Amygdala (tissue), 56 donors: ENCODE data around the gene CXCL11.
"Not testable (repeated sequence)": the region's sequence is repeated elsewhere in the genome, so short reads cannot be mapped to it uniquely, and the experiment has no call there.

Source experiments
- DNase-seq, 56 donors: peaks; one replicate each; lab custom pipeline; 2025; lab: John Stamatoyannopoulos, UW

Gene CXCL11

GRCh38 chr4:76035799-76036380 lies at the start of gene CXCL11:
Gene CXCL11 (minus strand): TSS chr4:76036070. CDS start chr4:76035987, 83 bp downstream.
- no peak for DNase-seq

GRCh38 chr4:76084542-76084941 lies 48.7 kb upstream of the CXCL11 start:
- DNase-seq = no peak

DNA sequence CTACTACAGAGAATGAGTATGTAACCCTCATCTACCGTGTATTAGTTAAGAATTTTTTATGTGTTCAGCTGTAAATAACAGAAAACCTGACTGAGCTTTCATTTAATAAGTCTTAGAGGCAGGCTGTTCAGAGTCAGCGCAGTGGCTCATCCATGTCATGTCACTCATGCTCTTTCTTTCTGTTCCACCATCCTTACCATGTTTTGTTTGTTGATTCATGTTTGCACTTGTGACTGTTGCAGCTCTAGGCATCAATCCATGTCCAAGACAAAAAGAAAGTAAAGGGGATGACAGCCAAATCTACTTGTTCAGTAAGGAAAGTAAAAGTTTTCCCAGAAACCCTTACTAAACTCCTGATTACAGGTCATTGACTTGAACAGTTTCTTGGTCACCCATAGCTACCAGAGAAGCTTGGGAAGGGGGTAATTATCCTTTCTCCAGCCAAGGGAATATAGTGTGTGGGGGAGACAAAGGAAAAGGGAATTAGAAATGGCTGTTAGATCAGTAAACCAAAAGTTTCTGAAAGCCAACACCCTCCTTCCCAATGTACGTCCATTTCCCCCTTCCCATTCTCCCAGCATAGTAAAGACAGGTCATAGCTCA lies 47.6 kb upstream of the CXCL11 start:
- DNase-seq = no peak

DNA sequence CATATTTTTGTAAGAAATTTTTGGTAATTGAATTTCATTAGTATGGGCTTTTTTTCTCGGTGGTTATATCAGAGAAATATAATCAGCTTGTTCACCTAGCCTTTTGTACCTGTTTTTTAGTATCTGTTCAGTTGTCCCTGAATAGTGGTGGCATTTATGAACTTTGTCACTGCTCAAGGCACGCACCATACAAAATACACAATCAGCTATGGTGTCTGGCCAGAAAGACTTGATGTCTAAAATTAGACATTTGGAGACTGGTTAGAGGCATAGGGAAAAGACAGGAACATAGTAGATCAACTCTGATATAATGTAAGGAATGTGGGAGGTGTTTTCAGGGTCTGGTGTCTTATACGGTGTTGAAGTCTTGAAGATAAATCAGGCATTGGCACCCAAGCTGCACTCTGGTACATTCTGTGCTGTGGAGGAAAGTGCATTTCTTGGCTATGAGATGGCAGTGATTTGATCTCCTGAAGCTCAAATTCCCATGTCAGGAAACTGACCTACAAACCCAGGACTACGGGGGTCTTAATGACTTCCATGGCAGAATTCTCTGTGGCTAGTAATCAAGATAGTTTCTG lies 42.3 kb upstream of the CXCL11 start:
- DNase-seq = no peak

DNA sequence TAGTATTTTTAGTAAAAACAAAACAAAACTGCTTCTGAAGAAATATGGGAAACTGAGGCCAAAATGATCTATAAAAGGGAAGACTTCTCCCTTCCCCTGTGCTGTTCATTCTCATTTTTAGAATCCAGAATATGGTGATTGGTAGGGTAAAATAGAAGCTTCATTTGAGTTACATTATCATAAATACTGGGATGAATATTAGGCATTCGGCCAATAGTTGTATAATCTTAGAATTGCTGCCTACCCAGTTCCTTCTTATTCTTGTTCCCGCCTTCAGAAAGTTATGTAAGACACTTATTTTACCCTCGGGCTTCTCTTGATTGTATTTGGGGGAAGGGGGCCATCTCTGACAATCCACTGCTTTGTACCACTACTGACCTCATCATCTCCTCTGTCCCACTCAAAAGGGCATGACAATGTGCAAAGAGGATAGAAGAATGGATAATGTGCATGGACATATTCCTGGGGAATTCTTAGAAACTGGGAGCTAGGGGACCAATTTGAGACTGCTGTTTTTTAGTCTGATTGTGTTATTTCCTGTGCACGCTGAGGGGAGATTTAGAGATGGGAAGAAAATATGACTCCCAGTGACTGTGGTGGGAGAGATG lies 39.2 kb upstream of the CXCL11 start:
- DNase-seq = peak in 3 of 56 donors; percentile 3 to 8 (median 5)

- peak in 16 of 56 donors; percentile 0 to 54 (median 8) for DNase-seq
These were observed 38.6 kb upstream of the CXCL11 start, which contains the start of gene ART3 for GRCh38 chr4:76074468-76074867. Gene ART3 (plus strand): TSS chr4:76074709. CDS start chr4:76075890, 1,181 bp downstream.

DNA sequence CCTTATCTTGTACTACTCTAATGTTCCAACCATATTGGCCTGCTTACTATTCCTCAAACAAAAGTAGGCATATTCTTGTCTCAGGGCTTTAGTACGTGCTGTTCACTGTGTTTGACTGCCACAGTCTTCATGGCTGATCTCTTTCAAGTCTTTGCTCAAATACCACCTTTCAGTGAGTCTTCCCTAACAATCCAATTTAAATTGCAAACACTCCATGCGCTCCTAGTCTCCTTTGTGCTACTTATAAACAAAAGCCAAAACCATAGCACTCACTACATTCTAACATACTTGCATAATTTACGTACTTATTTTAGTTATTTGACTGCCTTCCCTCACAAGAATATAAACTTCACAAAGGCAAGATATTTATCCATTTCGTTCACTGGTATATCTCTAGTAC lies 36.9 kb upstream of the CXCL11 start:
- no peak for DNase-seq

DNA sequence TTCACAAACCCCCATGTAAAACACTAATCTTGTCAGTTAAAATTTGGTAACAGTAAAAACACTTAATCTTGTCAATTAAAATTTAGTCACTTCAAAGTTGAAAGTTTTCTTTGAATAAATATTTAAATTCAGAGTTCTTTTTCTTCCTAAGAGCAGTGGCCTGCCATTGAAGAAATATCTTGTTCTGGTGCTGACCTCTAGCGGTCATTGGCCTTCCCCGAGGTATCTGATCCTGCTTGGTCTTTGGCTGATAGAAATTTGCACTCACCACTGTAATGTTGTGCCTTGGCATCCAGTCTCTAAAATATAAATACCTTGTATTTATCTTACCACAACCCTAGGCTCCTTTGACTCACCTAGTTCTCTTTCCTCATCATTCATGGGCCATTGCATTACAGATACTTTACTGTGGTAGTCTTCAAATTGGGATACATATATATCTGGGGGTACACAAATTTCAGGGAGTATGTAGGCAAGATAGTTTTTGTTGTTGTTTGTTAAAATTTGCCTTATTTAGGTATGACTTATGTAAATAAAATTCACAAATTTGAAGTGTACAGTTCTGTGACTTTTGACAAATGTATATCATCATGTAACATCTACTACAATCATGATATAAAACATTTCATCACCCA lies 31.9 kb upstream of the CXCL11 start:
- DNase-seq = peak in 43 of 56 donors; percentile 1 to 83 (median 35)

GRCh38 chr4:76066546-76066945 lies 30.7 kb upstream of the CXCL11 start:
- DNase-seq = no peak

DNA sequence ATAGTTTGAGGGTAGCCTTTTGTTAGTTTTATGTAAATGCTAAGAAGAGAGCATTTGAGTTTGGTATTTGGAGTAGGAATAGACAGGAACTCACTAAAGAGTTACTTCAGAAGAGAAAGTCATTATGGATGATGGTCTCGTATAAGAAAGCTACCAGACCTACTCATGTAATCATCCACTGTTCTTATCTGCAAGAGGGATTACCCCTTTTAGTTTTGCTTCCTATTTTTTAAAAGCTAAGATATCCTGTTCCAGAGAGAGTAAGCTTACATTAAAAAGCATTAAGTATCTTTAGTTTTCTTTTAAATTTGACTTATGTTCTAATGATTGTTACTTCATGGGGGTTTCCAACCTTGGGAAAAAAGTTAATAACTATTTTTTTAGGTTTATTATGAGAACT lies 26.1 kb upstream of the CXCL11 start:
- no peak for DNase-seq

- DNase-seq = no peak
These were observed 25.6 kb upstream of the CXCL11 start for GRCh38 chr4:76061421-76061820.

GRCh38 chr4:76060506-76060905 lies 24.6 kb upstream of the CXCL11 start:
- DNase-seq = no peak

GRCh38 chr4:76059750-76060149 lies 23.9 kb upstream of the CXCL11 start:
- no peak for DNase-seq

DNA sequence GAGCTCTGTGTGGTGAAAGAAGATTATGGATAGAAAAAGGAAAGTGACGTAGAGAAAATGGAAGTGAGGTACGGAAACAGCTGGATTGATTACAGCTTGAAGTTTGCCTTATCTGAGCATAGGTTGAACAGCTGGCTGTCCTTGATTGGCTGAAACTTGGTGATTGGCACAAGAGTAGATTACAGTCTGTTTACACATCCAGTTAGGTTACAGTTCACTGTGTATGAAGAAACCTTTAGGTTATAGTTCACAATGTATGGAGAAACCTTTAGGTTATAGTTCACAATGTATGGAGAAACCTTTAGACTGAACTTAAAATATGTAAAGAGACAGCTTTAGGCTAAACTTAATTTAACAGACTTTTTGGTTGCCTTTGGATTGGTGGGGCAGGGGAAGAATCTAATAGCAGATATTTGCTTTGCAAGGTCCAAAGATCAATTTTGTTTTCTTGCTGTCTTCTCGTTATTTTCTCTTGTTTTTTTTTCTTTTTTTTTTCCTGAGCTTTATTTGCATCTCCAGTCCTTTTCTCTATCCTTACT lies 23.1 kb upstream of the CXCL11 start:
- DNase-seq = no peak

GRCh38 chr4:76058302-76058701 lies 22.4 kb upstream of the CXCL11 start:
- DNase-seq = no peak

GRCh38 chr4:76055421-76055820 lies 19.6 kb upstream of the CXCL11 start:
- no peak for DNase-seq

DNA sequence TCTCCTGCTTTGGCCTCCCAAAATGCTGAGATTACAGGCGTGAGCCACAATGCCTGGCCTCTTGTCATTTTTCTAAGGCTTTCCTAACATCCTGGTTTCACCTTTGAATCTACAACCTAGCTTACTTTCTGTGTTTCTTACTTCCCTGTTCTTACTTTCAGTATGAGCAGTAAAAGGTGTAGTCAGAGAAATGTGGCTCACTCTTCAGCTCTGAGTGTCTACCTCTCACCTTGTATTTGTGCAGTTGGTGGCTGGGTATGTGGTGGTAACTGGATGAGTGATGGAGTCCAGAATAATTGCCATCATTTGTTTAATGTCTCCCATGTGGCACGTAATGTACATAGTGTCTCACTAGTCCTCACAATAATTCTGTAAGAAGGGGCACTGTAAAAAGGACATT lies 19.1 kb upstream of the CXCL11 start:
- no peak for DNase-seq

DNA sequence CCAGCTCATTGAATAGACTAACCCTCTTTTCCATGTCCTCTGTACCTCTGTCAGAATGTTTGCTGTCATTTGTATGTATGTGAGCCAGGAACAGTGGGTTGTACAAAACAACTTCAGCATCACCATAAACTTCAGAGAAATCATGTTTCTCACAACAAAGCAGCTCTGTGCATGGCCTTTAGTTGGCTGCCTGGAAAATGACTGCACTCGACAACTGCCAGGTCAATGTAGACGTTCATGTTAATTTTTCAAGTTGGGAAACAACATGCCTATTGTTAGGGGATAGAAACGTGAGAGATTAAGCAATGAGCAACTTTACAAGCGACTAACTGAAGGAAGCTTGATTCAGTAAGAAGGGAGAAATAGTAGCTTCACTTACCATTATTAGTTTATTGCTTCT lies 17.9 kb upstream of the CXCL11 start:
- DNase-seq = no peak

DNA sequence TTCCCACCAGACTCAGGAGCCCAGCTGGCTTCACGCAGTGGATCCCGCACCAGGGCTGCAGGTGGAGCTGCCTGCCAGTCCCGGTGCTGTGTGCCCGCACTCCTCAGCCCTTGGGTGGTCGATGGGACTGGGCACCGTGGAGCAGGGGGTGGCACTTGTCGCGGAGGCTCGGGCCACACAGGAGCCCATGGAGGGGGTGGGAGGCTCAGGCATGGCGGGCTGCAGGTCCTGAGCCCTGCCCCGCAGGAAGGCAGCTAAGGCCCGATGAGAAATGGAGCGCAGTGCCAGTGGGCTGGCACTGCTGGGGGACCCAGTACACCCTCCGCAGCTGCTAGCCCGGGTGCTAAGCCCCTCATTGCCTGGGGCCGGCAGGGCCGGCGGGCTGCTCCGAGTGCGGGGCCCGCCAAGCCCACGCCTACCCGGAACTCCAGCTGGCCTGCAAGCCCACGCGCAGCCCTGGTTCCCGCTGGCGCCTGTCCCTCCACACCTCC lies 14.7 kb upstream of the CXCL11 start:
- not testable (repeated sequence) for DNase-seq

DNA sequence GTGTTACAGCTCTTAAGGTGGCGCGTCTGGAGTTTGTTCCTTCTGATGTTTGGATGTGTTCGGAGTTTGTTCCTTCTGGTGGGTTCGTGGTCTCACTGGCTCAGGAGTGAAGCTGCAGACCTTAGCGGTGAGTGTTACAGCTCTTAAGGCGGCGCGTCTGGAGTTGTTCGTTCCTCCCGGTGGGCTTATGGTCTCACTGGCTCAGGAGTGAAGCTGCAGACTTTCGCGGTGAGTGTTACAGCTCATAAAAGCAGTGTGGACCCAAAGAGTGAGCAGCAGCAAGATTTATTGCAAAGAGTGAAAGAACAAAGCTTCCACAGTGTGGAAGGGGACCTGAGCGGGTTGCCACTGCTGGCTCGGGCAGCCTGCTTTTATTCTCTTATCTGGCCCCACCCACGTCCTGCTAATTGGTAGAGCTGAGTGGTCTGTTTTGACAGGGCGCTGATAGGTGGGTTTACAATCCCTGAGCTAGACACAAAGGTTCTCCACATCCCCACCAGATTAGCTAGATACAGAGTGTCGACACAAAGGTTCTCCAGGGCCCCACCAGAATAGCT lies 14.1 kb upstream of the CXCL11 start:
- DNase-seq = not testable (repeated sequence)
